ENCODE data around the gene PRR16. TPM values are rescaled to one million over a fixed set of nuclear protein-coding genes. Genes with fewer than 3 reads are reported as not detected.

The PRR16 gene
- total RNA-seq, 2 donors from 2014 or later = 1.2 to 1.4 TPM

- Histone ChIP-seq H3K4me1 (no peaks in the 10 kb centered on the region), H3K9me3 (no peaks in the 10 kb centered on the region), H3K36me3 (no peaks in the 10 kb centered on the region), H3K27me3 (no peaks in the 10 kb centered on the region), H3K4me3 (no peak overlapping the region), H3K27ac (no peak overlapping the region), H3K9ac (ENCODE audit: low read depth in 2 of 2, low read length in 2 of 2) (no peak overlapping the region)
- TF ChIP-seq, protein P1, sequence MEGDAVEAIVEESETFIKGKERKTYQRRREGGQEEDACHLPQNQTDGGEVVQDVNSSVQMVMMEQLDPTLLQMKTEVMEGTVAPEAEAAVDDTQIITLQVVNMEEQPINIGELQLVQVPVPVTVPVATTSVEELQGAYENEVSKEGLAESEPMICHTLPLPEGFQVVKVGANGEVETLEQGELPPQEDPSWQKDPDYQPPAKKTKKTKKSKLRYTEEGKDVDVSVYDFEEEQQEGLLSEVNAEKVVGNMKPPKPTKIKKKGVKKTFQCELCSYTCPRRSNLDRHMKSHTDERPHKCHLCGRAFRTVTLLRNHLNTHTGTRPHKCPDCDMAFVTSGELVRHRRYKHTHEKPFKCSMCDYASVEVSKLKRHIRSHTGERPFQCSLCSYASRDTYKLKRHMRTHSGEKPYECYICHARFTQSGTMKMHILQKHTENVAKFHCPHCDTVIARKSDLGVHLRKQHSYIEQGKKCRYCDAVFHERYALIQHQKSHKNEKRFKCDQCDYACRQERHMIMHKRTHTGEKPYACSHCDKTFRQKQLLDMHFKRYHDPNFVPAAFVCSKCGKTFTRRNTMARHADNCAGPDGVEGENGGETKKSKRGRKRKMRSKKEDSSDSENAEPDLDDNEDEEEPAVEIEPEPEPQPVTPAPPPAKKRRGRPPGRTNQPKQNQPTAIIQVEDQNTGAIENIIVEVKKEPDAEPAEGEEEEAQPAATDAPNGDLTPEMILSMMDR (IDR thresholded peaks at IDR 0.05) = no peak
- intact Hi-C loops (cut with DNase I) = no loop called here
- DNase-seq = no peak
These were observed 74.5 kb downstream of the PRR16 start for GRCh38 chr5:120538644-120539043.

GRCh38 chr5:120539471-120539870 is 75.4 kb downstream of the PRR16 start:
- Histone ChIP-seq H3K9me3 (no peaks in the 10 kb centered on the region), H3K36me3 (no peaks in the 10 kb centered on the region)
- DNase-seq = no peak

GRCh38 chr5:120540097-120540496 is 76.0 kb downstream of the PRR16 start:
- no peak overlapping the region for H3K4me3 ChIP-seq
- no peak overlapping the region for H3K27ac ChIP-seq
- no peaks in the 10 kb centered on the region for H3K4me1 ChIP-seq
- intact Hi-C loops (cut with DNase I) = no loop called here
- no peaks in the 10 kb centered on the region for H3K9me3 ChIP-seq
- no peaks in the 10 kb centered on the region for H3K36me3 ChIP-seq
- H3K27me3 ChIP-seq = no peaks in the 10 kb centered on the region
- TF ChIP-seq, protein P1 (IDR thresholded peaks at IDR 0.05) = no peak
- H3K9ac ChIP-seq (ENCODE audit: low read depth in 2 of 2, low read length in 2 of 2) = no peak overlapping the region
- no peak for DNase-seq

More at GRCh38 chr5:120539471-120539870, 75.4 kb downstream of the PRR16 start:
- Histone ChIP-seq H3K27me3 (no peaks in the 10 kb centered on the region), H3K27ac (no peak overlapping the region), H3K4me3 (no peak overlapping the region), H3K4me1 (no peaks in the 10 kb centered on the region), H3K9ac (ENCODE audit: low read depth in 2 of 2, low read length in 2 of 2) (no peak overlapping the region)
- intact Hi-C loops (cut with DNase I) = no loop called here
- TF ChIP-seq, protein P1 (IDR thresholded peaks at IDR 0.05) = no peak

GRCh38 chr5:120544043-120544442 is 79.9 kb downstream of the PRR16 start:
- no peak overlapping the region for H3K9ac ChIP-seq (ENCODE audit: low read depth in 2 of 2, low read length in 2 of 2)
- no peaks in the 10 kb centered on the region for H3K27me3 ChIP-seq
- no peak overlapping the region for H3K4me3 ChIP-seq
- no peak for DNase-seq
- intact Hi-C loops (cut with DNase I) = no loop called here
- no peaks in the 10 kb centered on the region for H3K4me1 ChIP-seq
- no peaks in the 10 kb centered on the region for H3K9me3 ChIP-seq
- H3K36me3 ChIP-seq = no peaks in the 10 kb centered on the region
- TF ChIP-seq, protein P1 (IDR thresholded peaks at IDR 0.05) = no peak
- H3K27ac ChIP-seq = no peak overlapping the region

- intact Hi-C loops (cut with DNase I) = no loop called here
- DNase-seq = no peak
- H3K27me3 ChIP-seq = no peaks in the 10 kb centered on the region
- no peaks in the 10 kb centered on the region for H3K36me3 ChIP-seq
- H3K4me1 ChIP-seq = no peaks in the 10 kb centered on the region
- H3K9ac ChIP-seq (ENCODE audit: low read depth in 2 of 2, low read length in 2 of 2) = no peak overlapping the region
- H3K27ac ChIP-seq = no peak overlapping the region
- no peak overlapping the region for H3K4me3 ChIP-seq
- H3K9me3 ChIP-seq = no peaks in the 10 kb centered on the region
- TF ChIP-seq, protein P1 (IDR thresholded peaks at IDR 0.05) = no peak
These were observed 80.9 kb downstream of the PRR16 start for GRCh38 chr5:120545007-120545406.

- TF ChIP-seq, protein P1 (IDR thresholded peaks at IDR 0.05) = no peak
- Histone ChIP-seq H3K27me3 (no peaks in the 10 kb centered on the region), H3K9me3 (no peaks in the 10 kb centered on the region), H3K27ac (no peak overlapping the region), H3K4me1 (no peaks in the 10 kb centered on the region), H3K36me3 (no peaks in the 10 kb centered on the region), H3K9ac (ENCODE audit: low read depth in 2 of 2, low read length in 2 of 2) (no peak overlapping the region), H3K4me3 (no peak overlapping the region)
- intact Hi-C loops (cut with DNase I) = no loop called here
- no peak for DNase-seq
These were observed 81.9 kb downstream of the PRR16 start for GRCh38 chr5:120545951-120546350.

Data from colonic mucosa (tissue), 4 donors.